ENCODE data around the gene HTRA3.

Gene HTRA3

GRCh38 chr4:8308856-8309771 lies 39.6 kb downstream of the HTRA3 start:
- no peak overlapping the region for H3K4me3 ChIP-seq (replicated peaks; ENCODE audit: low read depth, low read length)
- DNase-seq (ENCODE audit: extremely low read depth, low read depth) = no peak
- no peak for TF ChIP-seq CTCF (IDR thresholded peaks at IDR 0.05; ENCODE audit: low read depth, low read length, missing control alignments)

GRCh38 chr4:8310306-8310705 lies 40.8 kb downstream of the HTRA3 start:
- no peak overlapping the region for H3K4me3 ChIP-seq (replicated peaks; ENCODE audit: low read depth, low read length)
- DNase-seq (ENCODE audit: extremely low read depth, low read depth) = no peak
- TF ChIP-seq CTCF (IDR thresholded peaks at IDR 0.05; ENCODE audit: low read depth, low read length, missing control alignments) = no peak

GRCh38 chr4:8311101-8312068 lies 41.8 kb downstream of the HTRA3 start:
- TF ChIP-seq CTCF (IDR thresholded peaks at IDR 0.05; ENCODE audit: low read depth, low read length, missing control alignments) = no peak

GRCh38 chr4:8312069-8312445 lies 42.5 kb downstream of the HTRA3 start:
- no peak for DNase-seq (ENCODE audit: extremely low read depth, low read depth)
- no peak for TF ChIP-seq CTCF (IDR thresholded peaks at IDR 0.05; ENCODE audit: low read depth, low read length, missing control alignments)
- H3K4me3 ChIP-seq (replicated peaks; ENCODE audit: low read depth, low read length) = no peak overlapping the region

More at GRCh38 chr4:8311101-8312068, 41.8 kb downstream of the HTRA3 start:
- no peak overlapping the region for H3K4me3 ChIP-seq (replicated peaks; ENCODE audit: low read depth, low read length)
- no peak for DNase-seq (ENCODE audit: extremely low read depth, low read depth)

- no peak overlapping the region for H3K4me3 ChIP-seq (replicated peaks; ENCODE audit: low read depth, low read length)
- TF ChIP-seq CTCF (IDR thresholded peaks at IDR 0.05; ENCODE audit: low read depth, low read length, missing control alignments) = no peak
- no peak for DNase-seq (ENCODE audit: extremely low read depth, low read depth)
Observed at GRCh38 chr4:8312976-8313375, 43.4 kb downstream of the HTRA3 start.

- no peak for TF ChIP-seq CTCF (IDR thresholded peaks at IDR 0.05; ENCODE audit: low read depth, low read length, missing control alignments)
- no peak for DNase-seq (ENCODE audit: extremely low read depth, low read depth)
- no peak overlapping the region for H3K4me3 ChIP-seq (replicated peaks; ENCODE audit: low read depth, low read length)
Observed at GRCh38 chr4:8314691-8315255, 45.2 kb downstream of the HTRA3 start.

Data from HFF-Myc (cell line).